Osteocyte (in vitro differentiated cells): ENCODE data around the gene DNMT3B. TPM values are rescaled to one million over a fixed set of nuclear protein-coding genes. Genes with fewer than 3 reads are reported as not detected.

ENCODE experiments used
- DNase-seq: peaks from one replicate; pipeline ENCODE4 v3.0.0; 2021; ENCODE audit warnings: mixed read lengths; ENCODE audit not compliant: unreplicated experiment; ENCODE audit errors: extremely low spot score
- H3K27ac Mint-ChIP-seq: one replicate; pipeline ENCODE4 v1.8.0; 2021; ENCODE audit warnings: mild to moderate bottlenecking, mixed read lengths; ENCODE audit not compliant: unreplicated experiment
- H3K27me3 Mint-ChIP-seq: one replicate; pipeline ENCODE4 v1.8.0; 2021; ENCODE audit warnings: mixed read lengths; ENCODE audit not compliant: unreplicated experiment
- H3K36me3 Mint-ChIP-seq: one replicate; pipeline ENCODE4 v1.8.0; 2021; ENCODE audit warnings: mixed read lengths; ENCODE audit not compliant: unreplicated experiment
- H3K4me1 Mint-ChIP-seq: one replicate; pipeline ENCODE4 v1.8.0; 2021; ENCODE audit warnings: mixed read lengths; ENCODE audit not compliant: unreplicated experiment
- H3K4me3 Mint-ChIP-seq: one replicate; pipeline ENCODE4 v1.8.0; 2021; ENCODE audit warnings: mild to moderate bottlenecking, moderate library complexity, mixed read lengths; ENCODE audit not compliant: unreplicated experiment
- H3K9me3 Mint-ChIP-seq: one replicate; pipeline ENCODE4 v1.8.0; 2021; ENCODE audit warnings: mixed read lengths; ENCODE audit not compliant: unreplicated experiment
- CTCF ChIP-seq: fragments of 200-600 bp; sonication (generic); IDR thresholded peaks from 2 replicates; pipeline ENCODE4 v1.5.0; 2021; ENCODE audit warnings: antibody characterized with exemption, mild to moderate bottlenecking, moderate library complexity
- total RNA-seq: library from RNA; stranded (reverse); gene quantifications from 2 replicates; pipeline ENCODE4 v1.2.1, GENCODE V29; 2021

The DNMT3B gene
- total RNA-seq, 1 donor from 2014 or later: 2.9 TPM

- no peak for DNase-seq
- no peak for TF ChIP-seq CTCF
- no peak overlapping the region for H3K27ac Mint-ChIP-seq
- no peak overlapping the region for H3K4me3 Mint-ChIP-seq
- no peaks in the 10 kb centered on the region for H3K9me3 Mint-ChIP-seq
- H3K36me3 Mint-ChIP-seq: no peaks in the 10 kb centered on the region
- no peaks in the 10 kb centered on the region for H3K4me1 Mint-ChIP-seq
- no peaks in the 10 kb centered on the region for H3K27me3 Mint-ChIP-seq
Observed at GRCh38 chr20:32756156-32756555, 6.0 kb upstream of the DNMT3B start.

- Mint-ChIP-seq H3K4me3 (peak overlapping the region; percentile 69), H3K4me1 (peaks cover 9% of the 10 kb centered on the region), H3K27me3 (no peaks in the 10 kb centered on the region), H3K36me3 (no peaks in the 10 kb centered on the region), H3K9me3 (no peaks in the 10 kb centered on the region), H3K27ac (no peak overlapping the region)
- TF ChIP-seq CTCF: no peak
- DNase-seq: no peak
Observed at GRCh38 chr20:32761417-32761830, 761 bp upstream of the DNMT3B start.

- H3K9me3 Mint-ChIP-seq: no peaks in the 10 kb centered on the region
- TF ChIP-seq CTCF: no peak
- H3K36me3 Mint-ChIP-seq: peaks cover 2% of the 10 kb centered on the region
- H3K27me3 Mint-ChIP-seq: no peaks in the 10 kb centered on the region
- H3K4me3 Mint-ChIP-seq: peak overlapping the region; percentile 83
- no peak overlapping the region for H3K27ac Mint-ChIP-seq
- H3K4me1 Mint-ChIP-seq: peaks cover 9% of the 10 kb centered on the region
- DNase-seq: no peak
Observed at GRCh38 chr20:32762754-32763201, 593 bp downstream of the DNMT3B start.

GRCh38 chr20:32763202-32764004 is 1.2 kb downstream of the DNMT3B start:
- H3K4me1 Mint-ChIP-seq: peaks cover 9% of the 10 kb centered on the region
- DNase-seq: no peak
- H3K27ac Mint-ChIP-seq: no peak overlapping the region
- H3K4me3 Mint-ChIP-seq: peak overlapping the region; percentile 83
- H3K9me3 Mint-ChIP-seq: no peaks in the 10 kb centered on the region
- no peaks in the 10 kb centered on the region for H3K27me3 Mint-ChIP-seq
- H3K36me3 Mint-ChIP-seq: peaks cover 2% of the 10 kb centered on the region
- no peak for TF ChIP-seq CTCF
